Neuron (in vitro differentiated cells): ENCODE data around the gene IGFL4.
A peak's percentile ranks its signal among the peaks of the same experiment; 100 is the strongest.
"Not testable (repeated sequence)": the region's sequence is repeated elsewhere in the genome, so short reads cannot be mapped to it uniquely, and the experiment has no call there.

Experiments used
- H2AFZ ChIP-seq: one replicate; pipeline ENCODE4 v1.6.1; 2013; ENCODE audit warnings: low read depth, mild to moderate bottlenecking, inconsistent platforms, low read length, moderate library complexity
- H3K27me3 ChIP-seq: one replicate; pipeline ENCODE4 v1.6.1; 2013; ENCODE audit warnings: low read length; ENCODE audit not compliant: insufficient read depth
- H3K36me3 ChIP-seq: one replicate; pipeline ENCODE4 v1.6.1; 2013; ENCODE audit warnings: low read length; ENCODE audit not compliant: insufficient read depth
- H3K4me1 ChIP-seq: one replicate; pipeline ENCODE4 v1.6.1; 2013; ENCODE audit warnings: low read length; ENCODE audit not compliant: insufficient read depth
- H3K4me3 ChIP-seq: 2 replicates; pipeline ENCODE4 v1.5.1; 2013; ENCODE audit warnings: mild to moderate bottlenecking, low read length, moderate library complexity
- H3K9me3 ChIP-seq: one replicate; pipeline ENCODE4 v1.6.1; 2013; ENCODE audit warnings: low read length

The IGFL4 gene

GRCh38 chr19:46040952-46041500 lies at the start of gene IGFL4:
Gene IGFL4 (minus strand): TSS chr19:46041002. CDS start chr19:46040962, 40 bp downstream.
- Histone ChIP-seq H2AFZ (no peak within 1 kb of the TSS), H3K36me3 (no peaks in the 10 kb centered on the region), H3K4me3 (no peak within 1 kb of the TSS), H3K9me3 (peaks cover 17% of the 10 kb centered on the region), H3K27me3 (no peaks in the 10 kb centered on the region), H3K4me1 (no peaks in the 10 kb centered on the region)

GRCh38 chr19:46090444-46090843 lies 49.6 kb upstream of the IGFL4 start:
- Histone ChIP-seq H3K4me1 (no peaks in the 10 kb centered on the region), H3K9me3 (peaks cover 14% of the 10 kb centered on the region), H3K27me3 (peaks cover 3% of the 10 kb centered on the region), H3K36me3 (no peaks in the 10 kb centered on the region), H2AFZ (no peak overlapping the region), H3K4me3 (no peak overlapping the region)

- Histone ChIP-seq H3K4me3 (no peak overlapping the region), H3K4me1 (no peaks in the 10 kb centered on the region), H2AFZ (no peak overlapping the region), H3K36me3 (no peaks in the 10 kb centered on the region), H3K9me3 (peaks cover 14% of the 10 kb centered on the region), H3K27me3 (peaks cover 3% of the 10 kb centered on the region)
These were observed 48.6 kb upstream of the IGFL4 start for GRCh38 chr19:46089432-46089831.

DNA sequence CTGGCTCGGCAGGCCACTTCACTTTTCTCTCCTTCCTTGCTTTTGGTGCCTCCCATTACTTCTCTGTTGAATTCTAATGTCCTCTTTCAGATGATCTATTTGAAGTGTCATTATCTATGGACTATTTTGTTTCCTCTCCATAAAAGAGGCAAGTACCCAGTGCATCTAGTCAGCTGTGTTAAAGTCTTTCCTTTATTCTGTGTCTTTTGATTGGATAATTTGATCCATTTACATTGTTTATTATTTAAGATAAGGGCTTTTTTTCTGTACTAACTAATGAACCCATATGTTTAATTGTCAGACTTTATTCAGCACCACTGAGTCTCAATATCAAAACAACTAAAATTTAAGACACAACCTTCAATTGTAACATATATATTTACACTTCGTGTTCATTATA lies 47.3 kb upstream of the IGFL4 start:
- Histone ChIP-seq H3K4me1 (no peaks in the 10 kb centered on the region), H3K36me3 (no peaks in the 10 kb centered on the region), H2AFZ (no peak overlapping the region), H3K27me3 (peaks cover 3% of the 10 kb centered on the region), H3K9me3 (peaks cover 14% of the 10 kb centered on the region), H3K4me3 (no peak overlapping the region)

GRCh38 chr19:46085888-46086287 lies 45.1 kb upstream of the IGFL4 start:
- Histone ChIP-seq H3K9me3 (peaks cover 17% of the 10 kb centered on the region), H3K4me3 (no peak overlapping the region), H2AFZ (no peak overlapping the region), H3K36me3 (no peaks in the 10 kb centered on the region), H3K27me3 (peaks cover 1% of the 10 kb centered on the region), H3K4me1 (peaks cover 3% of the 10 kb centered on the region)

DNA sequence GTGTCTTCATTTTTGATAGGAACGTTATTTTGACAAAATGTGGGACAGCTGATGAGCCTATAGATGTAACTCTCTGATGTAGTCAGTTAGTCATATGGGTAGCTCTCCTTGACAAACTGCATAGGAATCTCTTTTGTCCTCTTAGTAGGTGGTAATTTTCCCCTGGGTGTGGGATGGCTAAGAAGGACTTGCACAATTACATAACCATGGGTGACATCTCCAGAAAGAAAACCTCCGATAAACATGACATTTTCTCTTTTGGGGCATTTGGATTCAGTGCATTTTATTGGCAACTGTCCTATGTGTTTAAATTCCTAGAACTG lies 41.9 kb upstream of the IGFL4 start:
- Histone ChIP-seq H3K27me3 (peaks cover 3% of the 10 kb centered on the region), H3K4me1 (peaks cover 3% of the 10 kb centered on the region), H2AFZ (no peak overlapping the region), H3K9me3 (peaks cover 11% of the 10 kb centered on the region), H3K4me3 (no peak overlapping the region), H3K36me3 (no peaks in the 10 kb centered on the region)

DNA sequence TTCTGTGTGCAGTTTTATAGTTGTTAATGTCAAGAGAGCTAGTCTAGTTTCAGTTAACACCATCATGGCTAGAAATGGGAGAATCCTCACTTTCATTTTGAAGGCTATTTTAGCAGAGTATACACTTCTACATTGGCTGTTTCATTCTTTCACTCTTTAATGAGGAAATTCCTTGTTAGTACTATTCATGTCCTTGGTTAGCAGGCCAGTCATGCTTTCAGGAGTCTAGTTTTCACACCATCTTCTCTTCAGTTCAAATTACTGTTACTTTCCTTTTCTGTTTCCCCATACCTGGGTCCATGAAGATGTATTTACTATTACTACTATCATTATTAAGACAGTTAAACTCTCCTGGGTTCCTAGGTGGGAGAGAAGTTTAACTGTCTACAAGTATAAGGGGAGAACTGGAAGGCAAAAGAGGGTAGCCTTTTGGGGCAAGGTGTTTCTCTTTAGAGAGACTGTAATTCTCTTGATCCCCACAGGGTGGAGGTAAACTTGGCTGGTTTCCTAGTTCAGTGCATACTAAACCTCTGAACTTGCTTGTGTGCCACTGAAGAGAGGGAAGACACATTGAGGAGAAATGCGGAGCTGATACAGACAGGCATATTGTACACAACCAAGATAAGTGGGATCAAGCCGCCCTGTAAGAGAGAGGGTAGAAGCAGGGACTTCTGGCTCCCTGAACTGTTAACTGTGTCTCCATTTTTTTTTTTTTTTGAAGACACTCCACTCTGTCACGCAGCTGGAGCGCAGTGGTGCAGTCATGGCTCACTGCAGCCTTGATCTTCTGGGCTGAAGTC lies 41.3 kb upstream of the IGFL4 start:
- Histone ChIP-seq H3K36me3 (no peaks in the 10 kb centered on the region), H3K4me1 (peaks cover 4% of the 10 kb centered on the region), H2AFZ (no peak overlapping the region), H3K27me3 (peaks cover 4% of the 10 kb centered on the region), H3K4me3 (no peak overlapping the region), H3K9me3 (peaks cover 7% of the 10 kb centered on the region)

DNA sequence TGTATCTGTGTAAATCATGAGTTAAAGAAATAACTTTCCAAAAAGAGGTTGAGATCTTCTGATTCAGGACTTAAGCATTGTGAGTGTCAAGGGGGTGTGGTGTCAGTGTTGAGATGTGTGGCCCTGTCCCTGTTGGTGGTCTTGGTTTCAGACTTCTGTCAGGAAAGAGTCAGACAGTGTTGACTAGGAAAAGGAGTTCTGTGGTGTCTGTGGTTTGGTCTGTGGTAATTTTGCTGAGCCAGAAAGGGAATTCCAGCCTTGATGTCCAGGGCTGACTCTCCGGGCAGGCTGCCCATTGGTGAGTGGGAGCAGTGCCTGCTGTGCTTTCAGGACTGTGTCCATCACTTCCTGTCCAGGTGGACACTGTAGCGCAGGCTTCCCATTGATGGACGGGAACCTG lies 39.8 kb upstream of the IGFL4 start:
- no peak overlapping the region for H2AFZ ChIP-seq
- peaks cover 10% of the 10 kb centered on the region for H3K4me1 ChIP-seq
- peaks cover 10% of the 10 kb centered on the region for H3K27me3 ChIP-seq
- H3K36me3 ChIP-seq: no peaks in the 10 kb centered on the region
- H3K9me3 ChIP-seq: peaks cover 3% of the 10 kb centered on the region
- no peak overlapping the region for H3K4me3 ChIP-seq

GRCh38 chr19:46079576-46079975 lies 38.8 kb upstream of the IGFL4 start:
- H3K27me3 ChIP-seq: peaks cover 18% of the 10 kb centered on the region
- H3K9me3 ChIP-seq: peaks cover 3% of the 10 kb centered on the region
- no peak overlapping the region for H3K4me3 ChIP-seq
- no peak overlapping the region for H2AFZ ChIP-seq
- no peaks in the 10 kb centered on the region for H3K36me3 ChIP-seq
- peaks cover 10% of the 10 kb centered on the region for H3K4me1 ChIP-seq

GRCh38 chr19:46078573-46079332 lies 38.0 kb upstream of the IGFL4 start:
- H3K27me3 ChIP-seq: peaks cover 19% of the 10 kb centered on the region
- not testable (repeated sequence) for H3K4me1 ChIP-seq, H3K9me3 ChIP-seq, H3K36me3 ChIP-seq, H3K4me3 ChIP-seq, H2AFZ ChIP-seq

GRCh38 chr19:46077815-46078167 lies 37.0 kb upstream of the IGFL4 start:
- Histone ChIP-seq H3K4me3 (no peak overlapping the region), H3K9me3 (peaks cover 5% of the 10 kb centered on the region), H2AFZ (no peak overlapping the region)

DNA sequence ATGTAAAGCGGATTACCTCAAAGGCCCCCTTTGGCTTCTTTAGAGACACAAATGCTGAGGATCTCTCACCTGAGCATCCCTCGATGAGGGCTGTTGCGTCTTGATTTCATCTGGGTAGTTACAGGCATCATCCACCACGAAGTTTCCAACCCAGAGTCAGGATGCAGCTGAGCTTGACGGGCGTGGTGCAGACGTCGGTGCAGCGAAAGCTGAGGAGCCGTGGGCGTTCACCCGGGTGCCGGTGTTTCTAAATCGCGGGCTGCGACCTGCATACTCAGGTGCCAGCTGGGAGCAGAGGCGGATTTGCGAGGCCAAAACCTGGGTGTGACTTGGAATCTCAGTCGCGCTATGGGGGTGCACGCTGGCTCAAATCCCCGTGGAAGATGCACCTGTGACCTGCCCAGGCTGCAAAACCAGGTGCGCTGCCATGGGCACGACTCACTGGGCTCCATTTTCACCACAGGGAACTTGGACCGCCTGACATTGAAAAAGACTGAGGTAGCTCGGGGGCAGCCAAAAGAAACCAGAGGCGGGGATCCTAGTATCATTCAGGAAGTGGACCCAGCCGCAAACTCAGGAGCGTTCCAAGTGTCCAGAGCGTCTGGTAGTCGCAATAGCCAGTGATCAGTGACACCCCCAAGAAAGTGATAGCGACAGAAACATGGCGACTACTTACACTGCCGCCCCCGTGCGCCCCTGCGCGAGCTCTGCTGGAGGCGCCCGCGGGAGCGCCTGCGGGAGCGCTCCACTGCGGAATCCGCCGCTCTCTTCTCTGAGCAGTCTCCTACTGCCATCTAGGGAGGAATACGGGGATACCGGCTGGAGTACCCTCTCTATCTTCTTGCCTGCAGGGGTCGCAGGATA lies 36.4 kb upstream of the IGFL4 start:
- peak overlapping the region; percentile 54 for H3K4me3 ChIP-seq
- peaks cover 23% of the 10 kb centered on the region for H3K27me3 ChIP-seq
- H2AFZ ChIP-seq: peak overlapping the region; percentile 79
- H3K9me3 ChIP-seq: peaks cover 5% of the 10 kb centered on the region
- no peaks in the 10 kb centered on the region for H3K36me3 ChIP-seq
- H3K4me1 ChIP-seq: peaks cover 7% of the 10 kb centered on the region

More at GRCh38 chr19:46077815-46078167, 37.0 kb upstream of the IGFL4 start:
- Histone ChIP-seq H3K4me1 (peaks cover 10% of the 10 kb centered on the region), H3K36me3 (no peaks in the 10 kb centered on the region), H3K27me3 (peaks cover 23% of the 10 kb centered on the region)
